HepG2 (cell line): ENCODE data around the gene SBK2.

Experiments
- CTCF ChIP-seq: sonication (generic); formaldehyde crosslinking; IDR thresholded peaks from 2 replicates; pipeline ENCODE4 v1.5.0; 2020; ENCODE audit warnings: mild to moderate bottlenecking, missing genetic modification reagents, moderate library complexity
- EP300 ChIP-seq, 3 experiments: sonication (generic) in 1 of 3; formaldehyde crosslinking in 1 of 3; IDR thresholded peaks; 2 replicates each; pipeline versions ENCODE4 v1.5.1 to v1.6.1; 2011 to 2020; ENCODE audit warnings: low read depth in 2 of 3, low read length in 2 of 3, borderline replicate concordance in 1 of 3, improper control_type of control experiment in 1 of 3, mild to moderate bottlenecking in 1 of 3, missing genetic modification reagents in 1 of 3, moderate library complexity in 1 of 3
- HIVEP1 ChIP-seq: sonication (generic); formaldehyde crosslinking; IDR thresholded peaks from 2 replicates; pipeline ENCODE4 v1.4.0; 2020; ENCODE audit warnings: mild to moderate bottlenecking, missing genetic modification reagents
- HNRNPL ChIP-seq: fragments of 200-400 bp; formaldehyde crosslinking; IDR thresholded peaks from 2 replicates; pipeline ENCODE4 v1.6.1; 2017; ENCODE audit warnings: mild to moderate bottlenecking, low read depth, low read length
- IRF9 ChIP-seq: sonication (generic); formaldehyde crosslinking; IDR thresholded peaks from 2 replicates; pipeline ENCODE4 v1.8.0; 2022; ENCODE audit warnings: missing genetic modification reagents, mild to moderate bottlenecking, borderline replicate concordance
- MAZ ChIP-seq, 2 experiments: sonication (generic) in 1 of 2; formaldehyde crosslinking in 1 of 2; IDR thresholded peaks; 2 replicates each; pipeline versions ENCODE4 v1.5.0 to v1.6.1; 2012 to 2020; ENCODE audit warnings: low read depth in 2 of 2, mild to moderate bottlenecking in 2 of 2, borderline replicate concordance in 1 of 2, improper control_type of control experiment in 1 of 2, low read length in 1 of 2, missing genetic modification reagents in 1 of 2, moderate library complexity in 1 of 2
- NFYC ChIP-seq: IDR thresholded peaks from 2 replicates; pipeline ENCODE4 v1.6.1; 2016; ENCODE audit warnings: missing genetic modification reagents, missing compliant biosample characterization
- POLR2A ChIP-seq, 2 experiments: IDR thresholded peaks; 2 replicates each; pipeline ENCODE4 v1.6.1; 2011; ENCODE audit warnings: low read depth in 2 of 2, low read length in 2 of 2, mild to moderate bottlenecking in 1 of 2, moderate library complexity in 1 of 2; ENCODE audit not compliant: insufficient read depth in 1 of 2
- SCMH1 ChIP-seq: sonication (generic); formaldehyde crosslinking; IDR thresholded peaks from 2 replicates; pipeline ENCODE4 v1.9.0; 2021; ENCODE audit warnings: missing genetic modification reagents, mild to moderate bottlenecking, borderline replicate concordance
- SMC3 ChIP-seq: IDR thresholded peaks from 2 replicates; pipeline ENCODE4 v1.6.1; 2011; ENCODE audit warnings: low read length, improper control_type of control experiment
- SNAPC5 ChIP-seq: sonication (generic); formaldehyde crosslinking; IDR thresholded peaks from 2 replicates; pipeline ENCODE4 v1.8.1; 2023; ENCODE audit warnings: mild to moderate bottlenecking, missing genetic modification reagents, borderline replicate concordance
- STAT5B ChIP-seq: sonication (generic); formaldehyde crosslinking; IDR thresholded peaks from 2 replicates; pipeline ENCODE4 v1.4.0; 2020; ENCODE audit warnings: missing genetic modification reagents
- TAF1 ChIP-seq: sonication (generic); formaldehyde crosslinking; IDR thresholded peaks from 2 replicates; pipeline ENCODE4 v1.4.0; 2020; ENCODE audit warnings: missing genetic modification reagents
- ZNF292 ChIP-seq: sonication (generic); formaldehyde crosslinking; IDR thresholded peaks from 2 replicates; pipeline ENCODE4 v1.8.1; 2022; ENCODE audit warnings: mild to moderate bottlenecking, low read depth, missing genetic modification reagents, borderline replicate concordance

- no peak for TF ChIP-seq CTCF (CRISPR knock-in tag)
- no peak for TF ChIP-seq SMC3
- TF ChIP-seq TAF1: no peak
- TF ChIP-seq IRF9 (CRISPR knock-in tag): no peak
- TF ChIP-seq ZNF292 (CRISPR knock-in tag): no peak
- no peak for TF ChIP-seq EP300 (IDR thresholded peaks at IDR 0.05; ENCODE audit: low read depth in 2 of 2, low read length in 2 of 2)
- no peak for TF ChIP-seq EP300 (CRISPR knock-in tag; IDR thresholded peaks at IDR 0.05; ENCODE audit: borderline replicate concordance)
- TF ChIP-seq NFYC (CRISPR knock-in tag): no peak
- no peak for TF ChIP-seq SCMH1
- TF ChIP-seq MAZ (IDR thresholded peaks at IDR 0.05; ENCODE audit: borderline replicate concordance, low read depth, low read length): no peak
- TF ChIP-seq MAZ (CRISPR knock-in tag; IDR thresholded peaks at IDR 0.05; ENCODE audit: low read depth): no peak
- TF ChIP-seq HIVEP1: no peak
- TF ChIP-seq STAT5B: no peak
- TF ChIP-seq HNRNPL: no peak
- no peak for TF ChIP-seq POLR2A (IDR thresholded peaks at IDR 0.05; ENCODE audit: insufficient read depth in 1 of 2, low read depth in 2 of 2, low read length in 2 of 2)
- TF ChIP-seq SNAPC5 (CRISPR knock-in tag): no peak
These were observed 42.1 kb upstream of the SBK2 start for GRCh38 chr19:55578761-55579747.
